HPDE6-E6E7 (cell line): Measurements from ENCODE around the gene DDAH1.
"Not testable (repeated sequence)": the region's sequence is repeated elsewhere in the genome, so short reads cannot be mapped to it uniquely, and the experiment has no call there.

ENCODE experiments used
- DNase-seq: peaks from one replicate; pipeline ENCODE4 v3.0.0; 2011; ENCODE audit warnings: missing footprints; ENCODE audit errors: extremely low spot score

DDAH1 gene

GRCh38 chr1:85465099-85465785 is at the start of gene DDAH1:
Gene DDAH1, minus strand, starts transcription at chr1:85465159. Its CDS starts 114 bp downstream, at chr1:85465045.
- DNase-seq = peak; percentile 48

GRCh38 chr1:85513998-85514397 is 49.0 kb upstream of the DDAH1 start:
- not testable (repeated sequence) for DNase-seq

GRCh38 chr1:85504417-85504816 is 39.5 kb upstream of the DDAH1 start:
- no peak for DNase-seq

GRCh38 chr1:85502625-85503083 is 37.7 kb upstream of the DDAH1 start:
- DNase-seq = peak; percentile 16

GRCh38 chr1:85502171-85502570 is 37.2 kb upstream of the DDAH1 start:
- DNase-seq = no peak

GRCh38 chr1:85501355-85501898 is 36.5 kb upstream of the DDAH1 start:
- DNase-seq = no peak

- no peak for DNase-seq
Observed at GRCh38 chr1:85496941-85497582, 32.1 kb upstream of the DDAH1 start.

- DNase-seq = peak; percentile 74
Observed at GRCh38 chr1:85495556-85495955, 30.6 kb upstream of the DDAH1 start.

- DNase-seq = peak; percentile 27
Observed at GRCh38 chr1:85494904-85495266, 29.9 kb upstream of the DDAH1 start.

- no peak for DNase-seq
Observed at GRCh38 chr1:85494074-85494903, 29.3 kb upstream of the DDAH1 start.

GRCh38 chr1:85490270-85490985 is 25.5 kb upstream of the DDAH1 start:
- DNase-seq = no peak

GRCh38 chr1:85488126-85488525 is 23.2 kb upstream of the DDAH1 start:
- no peak for DNase-seq

- DNase-seq = no peak
Observed at GRCh38 chr1:85485516-85485915, 20.6 kb upstream of the DDAH1 start.

GRCh38 chr1:85484716-85485115 is 19.8 kb upstream of the DDAH1 start:
- no peak for DNase-seq

- DNase-seq = no peak
Observed at GRCh38 chr1:85484264-85484663, 19.3 kb upstream of the DDAH1 start.

GRCh38 chr1:85481688-85482087 is 16.7 kb upstream of the DDAH1 start:
- no peak for DNase-seq

- no peak for DNase-seq
Observed at GRCh38 chr1:85480566-85480965, 15.6 kb upstream of the DDAH1 start.

GRCh38 chr1:85479491-85479890 is 14.5 kb upstream of the DDAH1 start:
- DNase-seq = no peak

GRCh38 chr1:85478366-85478765 is 13.4 kb upstream of the DDAH1 start:
- no peak for DNase-seq

GRCh38 chr1:85475055-85475454 is 10.1 kb upstream of the DDAH1 start:
- DNase-seq = no peak

GRCh38 chr1:85473390-85473789 is 8.4 kb upstream of the DDAH1 start:
- no peak for DNase-seq

GRCh38 chr1:85471558-85471957 is 6.6 kb upstream of the DDAH1 start:
- DNase-seq = no peak
